Measurements from ENCODE around the gene SLC5A2.
"Not testable (repeated sequence)": the region's sequence is repeated elsewhere in the genome, so short reads cannot be mapped to it uniquely, and the experiment has no call there.

Gene SLC5A2

DNA sequence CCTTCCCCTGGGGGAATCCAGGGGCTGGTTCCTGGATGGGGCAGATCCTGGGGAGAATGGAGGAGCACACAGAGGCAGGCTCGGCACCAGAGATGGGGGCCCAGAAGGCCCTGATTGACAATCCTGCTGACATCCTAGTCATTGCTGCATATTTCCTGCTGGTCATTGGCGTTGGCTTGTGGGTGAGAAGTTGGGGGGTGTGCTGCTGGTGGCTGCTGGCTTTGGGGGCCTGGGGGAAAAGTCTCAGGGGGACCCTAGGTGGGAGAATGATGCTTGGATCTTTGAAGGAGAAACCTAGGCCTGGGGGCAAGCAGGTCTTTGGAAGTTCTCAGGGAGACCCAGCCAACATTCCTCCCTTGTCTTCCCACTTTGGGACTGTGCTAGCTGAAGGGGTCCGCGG is at the start of gene SLC5A2:
Gene SLC5A2, plus strand, starts transcription at position 43 of the 400 bp plus-strand sequence. Its CDS starts 14 bp downstream, at position 57.
- DNase-seq (ENCODE audit: low read depth), result no peak

DNA sequence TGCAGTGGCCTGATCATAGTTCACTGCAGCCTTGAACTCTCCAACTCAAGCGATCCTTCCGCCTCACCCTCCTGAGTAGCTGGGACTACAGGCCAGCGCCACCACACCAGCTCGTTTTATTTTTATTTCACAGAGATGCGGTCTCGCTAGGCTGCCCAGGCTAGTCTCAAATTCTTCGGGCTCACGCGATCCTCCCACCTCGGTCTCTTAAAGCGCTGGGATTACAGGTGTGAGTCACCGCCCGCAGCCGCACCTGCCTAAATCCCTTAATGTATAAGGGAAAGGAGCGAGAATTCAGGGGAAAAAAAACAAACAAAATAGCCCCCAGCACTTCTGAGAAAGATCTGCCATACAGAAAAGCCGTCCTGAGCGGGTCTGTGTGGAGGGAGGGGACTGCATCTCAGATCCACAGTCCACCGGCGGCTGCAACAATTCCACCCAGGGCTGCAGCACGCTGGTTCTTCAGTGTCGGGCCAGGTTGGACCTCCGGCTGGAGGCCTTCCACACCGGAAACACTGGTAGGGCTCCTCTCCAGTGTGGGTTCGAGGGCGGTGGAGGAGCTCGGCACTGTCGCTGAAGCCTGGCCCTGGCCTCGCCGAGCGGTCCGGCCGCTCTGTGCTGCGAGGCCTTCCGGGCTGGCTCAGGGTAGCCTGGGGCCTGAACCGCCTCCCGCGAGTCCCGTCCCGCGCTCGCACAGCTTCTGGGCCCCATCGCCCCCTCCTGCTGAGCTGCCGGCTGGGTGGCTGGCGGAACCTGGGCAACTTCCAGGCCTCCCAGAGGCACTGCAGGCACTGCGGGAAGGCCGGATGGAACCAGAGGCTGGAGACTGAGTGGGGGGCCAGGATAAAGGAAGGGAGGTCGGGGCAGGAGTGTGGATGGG is 47.3 kb upstream of the SLC5A2 start:
- no peak for DNase-seq (ENCODE audit: low read depth)

DNA sequence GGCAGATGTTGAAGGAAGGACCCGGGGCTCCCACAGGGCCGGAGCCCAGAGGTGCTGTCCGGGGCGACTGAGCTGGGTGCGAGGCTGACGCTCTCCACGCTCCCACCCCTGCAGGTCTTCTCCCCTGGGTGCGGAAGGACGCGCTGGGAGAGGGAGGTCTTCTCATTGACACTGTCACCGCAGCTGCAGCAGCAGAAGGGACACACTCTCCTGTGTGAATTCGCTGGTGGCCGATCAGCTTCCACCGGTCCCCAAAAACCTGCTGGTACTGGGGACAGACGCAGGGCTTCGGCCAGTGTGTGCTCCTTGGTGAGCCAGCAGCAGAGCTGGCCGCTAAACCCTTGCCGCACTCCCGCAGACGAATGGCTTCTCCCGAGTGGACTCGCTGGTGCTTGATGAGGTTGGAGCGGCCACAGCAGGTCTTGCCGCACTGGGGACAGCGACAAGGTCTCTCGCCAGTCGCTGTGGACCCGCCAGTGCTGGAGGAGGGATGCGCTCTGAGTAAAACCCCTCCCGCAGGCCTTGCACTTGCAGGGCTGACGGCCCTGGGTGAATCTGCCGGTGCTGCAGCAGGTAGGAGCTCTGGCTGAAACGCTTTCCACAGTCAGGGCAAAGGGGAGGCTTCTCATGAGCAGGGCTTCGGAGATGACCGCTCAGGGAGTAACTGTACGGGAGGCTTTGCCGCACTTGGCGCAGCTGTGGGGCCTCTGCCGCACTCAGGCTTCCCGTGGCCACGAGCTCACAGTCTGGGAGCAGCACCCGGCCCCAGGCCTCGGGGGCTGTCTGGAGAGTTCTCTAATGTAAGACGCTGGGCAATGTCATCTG is 46.5 kb upstream of the SLC5A2 start:
- no peak for DNase-seq (ENCODE audit: low read depth)

DNA sequence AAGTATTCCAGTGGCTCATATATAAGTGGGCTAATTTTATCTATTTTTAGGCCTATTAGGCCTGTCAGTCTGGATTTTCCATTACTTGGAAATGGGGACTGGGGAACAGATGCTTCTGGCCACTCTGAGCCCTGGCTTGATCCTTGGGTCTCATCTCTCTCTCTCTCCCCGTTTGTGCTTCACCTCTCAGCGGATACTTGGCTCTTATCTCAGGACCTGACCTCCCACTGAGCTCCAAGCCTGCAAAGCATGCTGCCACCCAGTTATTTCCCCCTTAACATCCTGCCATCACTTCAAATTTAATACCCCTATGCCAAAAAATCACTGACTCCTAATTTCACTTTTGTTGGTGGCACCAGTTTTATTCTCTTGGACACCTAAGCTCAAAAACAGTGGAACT is 44.5 kb upstream of the SLC5A2 start:
- no peak for DNase-seq (ENCODE audit: low read depth)

DNA sequence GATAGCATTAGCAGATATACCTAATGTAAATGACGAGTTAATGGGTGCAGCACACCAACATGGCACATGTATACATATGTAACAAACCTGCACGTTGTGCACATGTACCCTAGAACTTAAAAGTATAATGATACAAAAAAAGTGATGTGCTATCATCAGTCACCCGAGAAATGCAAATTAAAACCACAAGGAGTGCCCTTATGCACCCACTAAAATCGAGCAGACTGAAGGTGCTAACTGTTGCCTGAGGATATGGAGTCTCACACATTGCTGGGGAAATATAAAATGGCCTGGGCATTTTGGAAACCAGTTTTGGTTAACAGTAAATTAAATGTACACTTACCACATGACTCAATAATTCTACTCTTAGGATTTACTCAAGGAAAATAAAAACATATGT is 43.9 kb upstream of the SLC5A2 start:
- DNase-seq (ENCODE audit: low read depth), result not testable (repeated sequence)

DNA sequence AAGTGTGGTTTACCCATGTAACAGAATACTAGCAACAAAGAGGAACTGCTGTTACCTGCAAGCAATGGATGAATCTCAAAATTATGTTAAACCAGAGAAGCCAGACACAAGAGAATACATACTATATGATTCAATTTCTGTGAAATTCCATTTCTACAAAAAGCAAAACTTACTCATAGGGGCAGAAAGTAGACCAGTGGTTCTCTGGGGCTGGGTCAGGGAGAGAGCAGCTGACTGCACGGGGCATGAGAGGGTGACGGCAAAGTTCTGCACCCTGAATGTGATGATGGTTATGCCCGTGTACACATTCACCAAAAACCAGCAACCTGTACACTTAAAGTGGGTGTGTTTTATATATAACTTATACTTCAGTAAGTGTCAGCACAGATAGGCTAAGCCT is 43.4 kb upstream of the SLC5A2 start:
- DNase-seq (ENCODE audit: low read depth), result no peak

DNA sequence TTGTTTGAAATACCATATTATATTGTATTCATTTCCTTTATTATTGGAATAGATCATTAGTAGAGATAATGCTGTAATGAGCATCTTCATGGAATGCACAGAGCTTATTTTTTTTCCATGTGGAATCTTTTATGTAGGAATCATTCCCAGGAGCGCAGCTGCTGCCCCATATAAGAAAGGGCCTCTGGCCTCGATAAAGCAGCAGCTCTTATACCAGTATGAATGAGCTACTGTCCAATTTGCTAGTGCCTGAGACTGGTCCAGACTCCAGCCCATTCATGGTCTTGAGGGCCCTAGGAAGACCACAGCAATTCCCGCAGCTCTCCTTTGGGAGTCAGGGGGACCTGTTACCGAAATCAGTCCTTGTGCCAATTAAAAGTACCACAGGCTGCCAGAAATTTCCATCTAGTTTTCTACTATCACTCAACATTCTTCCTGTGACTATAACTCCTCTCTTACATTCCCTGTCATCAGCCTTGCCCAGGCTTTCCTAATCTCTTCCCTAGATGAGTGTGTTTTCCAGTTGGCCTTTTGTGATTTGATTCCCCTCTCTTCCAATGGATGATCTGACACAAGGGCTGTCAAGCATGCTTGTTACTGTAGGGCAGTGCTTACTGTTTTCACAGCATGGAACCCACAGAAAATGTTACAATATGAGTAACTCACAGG is 42.3 kb upstream of the SLC5A2 start:
- no peak for DNase-seq (ENCODE audit: low read depth)

DNA sequence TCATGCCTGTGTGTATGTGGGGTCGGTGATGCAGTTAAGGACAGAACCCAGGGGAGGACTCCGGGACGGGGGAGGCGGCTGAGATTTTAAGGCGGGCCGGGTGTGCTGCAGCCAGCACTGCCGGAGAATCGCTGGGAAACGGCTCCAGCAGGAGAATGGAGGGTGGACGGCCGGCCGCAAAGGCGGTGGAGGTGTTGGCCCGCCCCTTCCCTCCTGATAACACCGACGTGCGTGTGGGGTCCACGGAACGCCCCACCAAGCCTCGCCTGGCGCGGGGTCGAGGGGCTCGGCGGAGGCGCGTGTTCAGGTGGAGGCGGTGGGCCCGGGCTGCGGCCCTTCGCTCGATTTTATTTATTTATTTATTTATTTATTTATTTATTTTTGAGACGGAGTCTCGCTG is 41.0 kb upstream of the SLC5A2 start:
- DNase-seq (ENCODE audit: low read depth), result no peak

DNA sequence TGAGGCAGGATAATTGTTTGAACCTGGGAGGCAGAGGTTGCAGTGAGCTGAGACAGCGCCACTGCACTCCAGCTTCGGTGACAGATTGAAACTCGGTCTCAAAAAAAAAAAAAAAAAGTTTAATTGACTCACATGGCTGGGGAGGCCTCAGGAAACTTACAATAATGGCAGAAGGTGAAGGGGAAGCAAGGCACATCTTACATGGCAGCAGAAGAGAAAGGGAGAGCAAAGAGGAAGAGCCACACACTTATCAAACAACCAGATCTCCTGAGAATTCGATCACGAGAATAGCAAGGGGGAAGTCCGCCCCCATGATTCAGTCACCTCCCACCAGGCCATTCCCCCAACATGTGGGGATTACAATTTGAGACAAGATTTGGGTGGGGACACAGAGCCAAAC is 37.0 kb upstream of the SLC5A2 start:
- not testable (repeated sequence) for DNase-seq (ENCODE audit: low read depth)

DNA sequence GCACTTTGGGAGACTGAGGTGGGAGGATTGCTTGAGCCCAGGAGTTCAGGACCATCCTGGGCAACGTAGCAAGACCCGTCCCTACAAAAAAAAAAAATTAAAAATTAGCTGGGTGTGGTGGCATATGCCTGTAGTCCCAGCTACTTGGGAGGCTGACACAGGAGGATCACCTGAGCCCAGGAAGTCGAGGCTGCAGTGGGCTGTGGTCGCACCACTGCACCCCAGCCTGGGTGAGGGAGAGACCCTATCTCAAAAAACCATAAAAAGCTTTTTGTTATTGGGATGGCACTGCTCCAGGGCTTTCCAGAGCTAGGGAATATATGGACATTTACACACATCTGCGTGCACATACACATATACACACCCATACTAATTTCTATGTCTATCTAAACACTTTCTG is 31.7 kb upstream of the SLC5A2 start:
- no peak for DNase-seq (ENCODE audit: low read depth)

DNA sequence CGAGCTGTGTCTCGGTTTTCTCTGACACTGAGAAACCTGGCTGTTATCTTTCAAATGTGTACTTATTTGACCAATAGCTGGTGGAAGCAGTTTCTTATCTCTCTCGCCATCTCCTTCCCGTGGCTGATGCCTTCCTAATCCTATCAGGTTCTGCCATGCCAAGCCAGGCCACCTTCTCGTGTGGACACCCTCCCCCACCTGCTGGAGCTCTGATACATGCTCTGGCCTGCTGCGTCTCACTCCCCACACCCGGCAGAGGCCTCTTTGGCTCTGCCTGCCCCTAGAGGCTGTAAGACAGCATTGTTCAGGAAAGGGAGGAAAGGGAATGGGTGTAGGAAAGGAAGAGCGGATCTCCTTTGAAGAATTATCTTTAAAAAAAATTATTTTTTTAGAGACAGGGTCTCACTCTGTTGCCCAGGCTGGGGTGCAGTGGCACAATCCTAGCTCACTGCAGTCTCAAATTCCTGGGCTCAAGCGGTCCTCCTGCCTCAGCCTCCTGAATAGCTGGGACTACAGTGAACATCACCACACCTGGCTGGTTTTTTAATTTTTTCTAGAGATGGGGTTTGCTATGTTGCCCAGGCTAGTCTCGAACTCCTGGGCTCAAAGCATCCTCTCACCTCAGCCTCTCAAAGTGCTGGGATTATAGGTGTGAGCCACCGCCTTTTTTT is 31.1 kb upstream of the SLC5A2 start:
- peak; percentile 83 for DNase-seq (ENCODE audit: low read depth)

DNA sequence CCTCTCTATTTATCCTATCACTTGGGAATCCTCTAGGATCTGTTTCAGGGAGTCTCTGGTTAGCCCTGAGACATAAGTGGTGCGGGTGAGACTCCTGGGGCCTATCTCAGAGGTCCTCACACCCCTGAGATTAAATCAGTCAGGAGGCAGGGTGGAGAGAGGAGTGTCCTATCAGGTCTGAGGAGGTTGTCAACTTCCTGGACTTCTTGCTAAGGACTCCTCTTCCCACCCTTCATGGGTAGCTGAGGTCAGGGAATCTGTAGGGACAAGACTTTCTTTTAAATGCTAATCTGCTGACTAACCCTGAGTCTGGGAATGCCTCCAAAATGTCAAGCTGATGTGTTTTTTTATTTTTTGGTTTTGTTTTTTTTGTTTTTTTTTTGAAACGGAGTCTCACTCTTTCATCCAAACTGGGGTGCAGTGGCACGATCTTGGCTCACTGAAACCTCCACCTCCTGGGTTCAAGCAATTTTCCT is 30.3 kb upstream of the SLC5A2 start:
- peak; percentile 92 for DNase-seq (ENCODE audit: low read depth)

DNA sequence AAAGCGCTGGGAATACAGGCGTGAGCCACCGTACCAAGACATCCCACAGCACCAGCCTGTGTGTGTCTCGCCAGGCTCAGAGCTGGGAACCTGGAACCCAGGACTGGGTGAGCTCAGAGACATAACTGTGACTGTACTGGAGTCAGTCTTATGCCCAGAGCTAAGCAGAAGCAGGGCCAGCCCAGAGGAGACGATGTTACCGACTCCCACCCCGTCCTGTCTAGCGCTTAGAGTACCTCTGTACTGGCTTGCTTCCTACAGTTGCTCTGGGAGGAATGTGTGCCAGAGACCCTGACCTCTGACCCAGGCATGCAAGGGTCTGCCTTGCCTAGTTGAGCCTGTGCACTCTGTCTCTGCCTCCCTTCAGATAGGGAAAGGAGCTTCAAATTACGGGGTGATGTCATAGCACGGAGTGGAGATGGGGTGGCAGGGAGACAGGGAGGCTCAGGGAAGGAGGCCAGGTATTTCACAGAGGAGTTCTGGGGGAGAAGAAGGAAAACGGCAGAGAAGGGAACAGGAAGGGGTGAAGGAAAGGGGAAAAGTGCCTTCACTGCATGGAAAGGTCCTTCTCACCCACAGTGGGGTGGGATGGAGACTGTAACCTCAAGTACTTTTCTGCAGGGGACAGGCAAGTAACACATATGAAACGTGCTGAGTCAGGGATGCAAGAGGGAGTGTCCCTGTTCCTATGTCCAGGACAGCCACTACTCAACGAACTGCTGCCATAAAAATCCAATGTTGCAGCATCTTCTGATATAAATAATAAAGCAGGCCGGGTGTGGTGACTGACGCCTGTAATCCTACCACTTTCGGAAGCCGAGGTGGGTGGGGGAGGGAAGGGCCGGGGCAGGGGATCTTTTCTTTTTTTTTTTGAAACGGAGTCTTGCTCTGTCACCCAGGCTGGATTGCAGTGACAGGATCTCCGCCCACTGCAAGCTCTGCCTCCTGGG is 29.4 kb upstream of the SLC5A2 start:
- peak; percentile 63 for DNase-seq (ENCODE audit: low read depth)

DNA sequence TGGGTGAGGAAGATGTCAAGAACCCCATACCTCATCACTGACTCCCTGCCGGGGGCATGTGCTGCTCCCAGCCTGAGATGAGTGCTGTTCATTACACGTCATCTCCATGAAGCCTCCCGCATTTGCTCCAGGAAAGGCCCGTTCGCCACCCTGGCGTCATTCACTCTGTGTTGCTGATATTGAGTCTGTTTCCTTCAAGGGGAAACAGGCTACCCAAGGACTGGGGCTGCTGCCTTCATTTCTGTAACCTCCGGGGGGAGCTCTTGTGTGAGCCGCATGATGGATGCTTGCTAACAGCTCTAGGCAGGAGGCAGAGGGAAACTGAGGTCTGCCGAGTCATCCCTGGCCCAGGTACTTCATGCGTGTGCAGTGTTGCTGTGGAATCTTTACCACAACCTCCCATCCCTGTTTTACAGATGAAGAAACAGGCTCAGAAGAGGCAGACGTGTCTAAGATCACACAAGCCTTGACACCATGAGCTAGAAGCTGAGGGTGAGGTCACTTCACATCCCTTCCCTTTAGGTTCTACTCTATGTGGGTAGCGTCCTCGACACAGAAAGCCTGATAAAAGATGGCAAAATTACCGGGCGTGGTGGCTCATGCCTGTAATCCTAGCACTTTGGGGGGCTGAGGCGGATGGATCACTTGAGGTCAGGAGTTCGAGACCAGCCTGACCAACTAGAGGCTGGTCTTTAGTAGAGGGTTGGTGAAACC is 27.2 kb upstream of the SLC5A2 start:
- DNase-seq (ENCODE audit: low read depth), result peak; percentile 45

DNA sequence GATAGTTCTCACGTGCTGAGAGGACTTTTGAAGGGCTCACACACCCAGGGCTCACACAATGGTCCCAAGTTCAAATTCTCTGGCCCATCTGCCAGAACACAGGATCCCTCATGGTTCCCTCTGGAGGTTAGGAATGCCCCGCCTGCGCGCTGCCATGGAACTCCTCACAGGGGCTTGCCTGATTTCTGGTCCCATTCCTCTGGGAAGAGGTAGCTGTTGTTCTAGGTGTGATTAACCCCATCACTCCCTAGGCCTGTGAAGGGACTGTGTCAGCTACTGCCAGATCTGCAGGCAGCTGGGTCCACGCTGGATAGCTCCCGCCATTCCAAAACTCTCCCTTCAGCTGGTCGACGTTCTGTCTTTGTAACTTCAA is 25.9 kb upstream of the SLC5A2 start:
- DNase-seq (ENCODE audit: low read depth), result no peak

DNA sequence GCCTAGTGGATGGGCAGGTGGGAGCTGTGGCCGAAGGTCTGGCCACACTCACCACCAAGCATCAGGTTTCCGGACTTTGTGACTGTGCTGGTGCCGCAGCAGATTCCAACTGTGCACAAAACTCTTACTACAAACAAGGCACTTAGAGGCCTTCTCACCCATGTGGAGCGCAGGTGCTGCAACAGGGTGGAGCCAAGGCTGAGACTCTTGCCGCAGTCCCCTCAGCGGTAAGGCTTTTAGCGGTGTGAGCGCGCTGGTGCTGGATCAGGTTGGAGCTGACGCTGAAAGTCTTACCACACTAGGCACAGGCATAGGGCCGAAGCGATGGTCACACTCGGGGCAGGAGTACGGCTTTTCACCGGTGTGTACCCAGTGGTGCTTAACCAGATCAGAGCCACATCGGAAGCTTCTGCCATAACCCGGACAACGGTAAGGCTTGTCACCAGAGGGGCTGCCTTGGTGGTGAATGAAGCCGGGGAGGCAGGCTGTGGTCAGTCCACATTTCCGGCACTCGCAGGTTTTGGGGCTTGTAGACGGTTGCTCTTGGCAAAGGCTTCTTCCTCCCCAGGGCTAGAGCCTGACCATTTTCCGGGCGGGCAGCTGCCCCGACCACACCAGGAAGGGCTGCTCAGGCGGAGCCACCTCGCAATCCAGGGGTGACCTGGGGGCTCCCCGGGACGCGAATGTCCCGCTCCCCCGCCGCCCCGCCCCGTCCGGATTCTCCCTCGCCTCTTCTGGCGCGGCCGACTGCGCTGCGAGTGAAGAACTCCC is 24.7 kb upstream of the SLC5A2 start:
- peak; percentile 67 for DNase-seq (ENCODE audit: low read depth)

DNA sequence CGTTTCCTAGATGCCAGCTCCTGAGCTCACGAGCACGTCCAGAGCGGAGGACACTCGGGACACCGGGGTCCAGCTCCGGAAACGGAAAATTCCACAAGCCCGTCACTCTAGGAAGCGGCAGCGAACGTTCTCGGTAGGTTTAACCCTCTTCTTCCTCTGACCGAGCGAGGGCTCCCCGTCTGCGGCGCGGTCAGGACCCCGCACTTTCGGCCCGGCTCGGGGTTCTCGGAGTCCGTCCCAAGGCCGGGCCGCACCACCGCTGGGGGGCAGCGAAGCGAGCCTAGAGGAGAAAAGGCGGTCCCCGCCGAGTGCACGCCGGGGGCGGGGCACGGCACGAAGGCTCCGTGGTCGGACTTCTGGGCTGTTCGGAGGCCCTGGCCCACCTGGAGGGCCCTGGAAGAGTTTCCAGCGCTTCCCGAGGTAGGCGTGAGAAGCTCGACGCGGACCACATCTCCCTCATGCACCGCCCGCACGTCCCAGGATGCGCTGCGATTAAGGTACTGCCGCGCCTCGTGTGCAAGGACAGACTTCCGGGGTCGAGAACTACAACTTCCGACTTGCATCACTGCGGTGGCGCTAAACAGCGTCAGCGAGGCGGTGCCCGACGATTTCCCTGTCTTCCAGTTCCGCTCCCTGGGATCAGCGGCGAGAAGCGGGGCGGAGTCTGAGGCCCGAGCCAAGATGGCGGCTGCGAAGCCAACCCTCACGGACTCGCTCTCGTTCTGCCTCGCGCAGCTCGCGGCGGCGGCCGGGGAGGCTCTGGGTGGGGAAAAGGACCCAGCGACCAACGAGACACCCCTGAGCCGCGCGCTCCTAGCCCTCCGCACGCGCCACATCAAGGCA is 23.9 kb upstream of the SLC5A2 start, which contains the start of gene ARMC5:
Gene ARMC5, plus strand, starts transcription at position 658 of the 843 bp plus-strand sequence. Its CDS starts 24 bp downstream, at position 682.
- peak; percentile 99 for DNase-seq (ENCODE audit: low read depth)

All from iris pigment epithelial cell (primary cell).